ENCODE results near the gene TSPY10.
"Not testable (repeated sequence)": the region's sequence is repeated elsewhere in the genome, so short reads cannot be mapped to it uniquely, and the experiment has no call there.

DNA sequence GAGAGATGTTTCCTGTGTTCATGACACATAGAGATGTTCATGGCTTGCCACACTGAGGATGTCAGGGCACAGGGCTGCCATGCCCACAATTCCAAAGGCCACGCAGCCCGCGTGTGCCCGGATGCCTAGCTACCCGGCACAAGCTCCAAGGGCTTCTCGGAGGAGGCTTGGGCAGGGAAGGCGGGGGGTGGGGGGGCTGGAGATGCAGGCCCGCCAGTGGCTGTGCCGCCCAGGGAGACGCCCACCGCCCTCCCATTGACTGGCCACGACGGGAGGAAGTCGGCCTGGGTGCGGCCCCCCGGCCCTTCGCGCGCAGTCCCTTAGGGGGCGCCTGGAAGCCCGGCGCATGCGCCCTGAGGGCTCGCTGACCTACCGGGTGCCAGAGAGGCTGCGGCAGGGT lies 40.7 kb upstream of the TSPY10 start, which contains the start of gene TSPY9:
- TF ChIP-seq, protein P1, sequence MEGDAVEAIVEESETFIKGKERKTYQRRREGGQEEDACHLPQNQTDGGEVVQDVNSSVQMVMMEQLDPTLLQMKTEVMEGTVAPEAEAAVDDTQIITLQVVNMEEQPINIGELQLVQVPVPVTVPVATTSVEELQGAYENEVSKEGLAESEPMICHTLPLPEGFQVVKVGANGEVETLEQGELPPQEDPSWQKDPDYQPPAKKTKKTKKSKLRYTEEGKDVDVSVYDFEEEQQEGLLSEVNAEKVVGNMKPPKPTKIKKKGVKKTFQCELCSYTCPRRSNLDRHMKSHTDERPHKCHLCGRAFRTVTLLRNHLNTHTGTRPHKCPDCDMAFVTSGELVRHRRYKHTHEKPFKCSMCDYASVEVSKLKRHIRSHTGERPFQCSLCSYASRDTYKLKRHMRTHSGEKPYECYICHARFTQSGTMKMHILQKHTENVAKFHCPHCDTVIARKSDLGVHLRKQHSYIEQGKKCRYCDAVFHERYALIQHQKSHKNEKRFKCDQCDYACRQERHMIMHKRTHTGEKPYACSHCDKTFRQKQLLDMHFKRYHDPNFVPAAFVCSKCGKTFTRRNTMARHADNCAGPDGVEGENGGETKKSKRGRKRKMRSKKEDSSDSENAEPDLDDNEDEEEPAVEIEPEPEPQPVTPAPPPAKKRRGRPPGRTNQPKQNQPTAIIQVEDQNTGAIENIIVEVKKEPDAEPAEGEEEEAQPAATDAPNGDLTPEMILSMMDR (conservative IDR thresholded peaks at IDR 0.05; ENCODE audit: low read length) = not testable (repeated sequence)
- not testable (repeated sequence) for TF ChIP-seq EZH2phosphoT487 (IDR thresholded peaks at IDR 0.05; ENCODE audit: borderline replicate concordance, low read depth, low read length)
